Peyer's patch (tissue), 4 donors: ENCODE data around the gene PDIA2. TPM values are rescaled to one million over a fixed set of nuclear protein-coding genes. Genes with fewer than 3 reads are reported as not detected.

ENCODE experiments used
- DNase-seq, 3 donors: peaks; one replicate each; pipeline ENCODE4 v3.0.0-alpha.2; 2017 to 2019
- H3K27ac ChIP-seq, 4 donors: fragments of 200-600 bp; sonication (generic); one replicate each; pipeline ENCODE4 v1.5.1; 2016 to 2019
- H3K27me3 ChIP-seq, 2 donors: fragments of 200-600 bp; sonication (generic); one replicate each; pipeline ENCODE4 v1.5.1; 2019
- H3K36me3 ChIP-seq, 3 donors: fragments of 200-600 bp; sonication (generic); one replicate each; pipeline ENCODE4 v1.5.1; 2016 to 2019
- H3K4me1 ChIP-seq, 4 donors: fragments of 200-600 bp; sonication (generic); one replicate each; pipeline ENCODE4 v1.5.1; 2016 to 2019
- H3K4me3 ChIP-seq, 4 donors: fragments of 200-600 bp; sonication (generic); 1 replicate in 3 of 4; 2 replicates in 1 of 4; pipeline ENCODE4 v1.5.1; 2016 to 2019; ENCODE audit warnings: mild to moderate bottlenecking in 1 of 4
- H3K9me3 ChIP-seq, 4 donors: fragments of 200-600 bp; sonication (generic); one replicate each; pipeline ENCODE4 v1.5.1; 2016 to 2019; ENCODE audit warnings: mild to moderate bottlenecking in 1 of 4
- POLR2A ChIP-seq, 2 donors: fragments of 450-650 bp; IDR thresholded peaks; one replicate each; pipeline ENCODE4 v1.5.1; 2017; ENCODE audit warnings: antibody characterized with exemption in 2 of 2, mild to moderate bottlenecking in 2 of 2, moderate library complexity in 2 of 2
- total RNA-seq, 4 donors: library from RNA; depleted of rRNA; stranded (reverse); fragments of >200 nt; gene quantifications; one replicate each; pipeline ENCODE4 v1.1.0, GENCODE V29; 2016
- TF ChIP-seq, protein P1 (sequence below), 6 experiments: fragments of 450-650 bp in 4 of 6; fragments of 200-600 bp in 2 of 6; sonication (generic) in 1 of 6; IDR thresholded peaks; one replicate each; pipeline ENCODE4 v1.5.1; 2017 to 2019; ENCODE audit warnings: antibody characterized with exemption in 6 of 6, mild to moderate bottlenecking in 3 of 6, moderate library complexity in 1 of 6

The PDIA2 gene
- total RNA-seq, 4 donors from 2014 or later = 1.7 to 29.2 (median 11.1) TPM

DNA sequence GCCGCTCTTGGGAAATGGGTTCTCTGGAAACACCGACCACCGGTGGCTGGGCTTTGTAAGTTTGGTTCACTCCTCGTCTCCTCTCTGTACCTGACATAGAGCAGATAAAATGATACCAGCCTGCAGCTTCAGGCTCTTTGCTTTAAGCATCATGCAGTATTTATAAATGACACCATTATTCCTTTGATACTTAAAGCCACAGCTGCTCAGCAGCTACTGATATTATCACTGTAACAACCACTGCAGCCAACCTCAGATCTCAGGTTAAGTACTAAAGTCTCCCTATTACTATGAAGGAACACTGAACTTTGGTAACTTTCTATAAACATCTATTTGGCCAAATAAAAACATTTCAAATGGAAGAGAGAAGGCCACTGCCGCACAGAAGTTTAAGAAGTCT, 34.6 kb downstream of the PDIA2 start:
- Histone ChIP-seq H3K9me3 (no peaks in the 10 kb centered on the region), H3K27ac (no peak overlapping the region), H3K27me3 (no peaks in the 10 kb centered on the region), H3K4me1 (no peaks in the 10 kb centered on the region), H3K36me3 (peaks cover 0 to 46% (median 0%) of the 10 kb centered on the region in 3 donors), H3K4me3 (no peak overlapping the region)
- no peak for DNase-seq
- no peak for TF ChIP-seq POLR2A (IDR thresholded peaks at IDR 0.05)
- TF ChIP-seq, protein P1, sequence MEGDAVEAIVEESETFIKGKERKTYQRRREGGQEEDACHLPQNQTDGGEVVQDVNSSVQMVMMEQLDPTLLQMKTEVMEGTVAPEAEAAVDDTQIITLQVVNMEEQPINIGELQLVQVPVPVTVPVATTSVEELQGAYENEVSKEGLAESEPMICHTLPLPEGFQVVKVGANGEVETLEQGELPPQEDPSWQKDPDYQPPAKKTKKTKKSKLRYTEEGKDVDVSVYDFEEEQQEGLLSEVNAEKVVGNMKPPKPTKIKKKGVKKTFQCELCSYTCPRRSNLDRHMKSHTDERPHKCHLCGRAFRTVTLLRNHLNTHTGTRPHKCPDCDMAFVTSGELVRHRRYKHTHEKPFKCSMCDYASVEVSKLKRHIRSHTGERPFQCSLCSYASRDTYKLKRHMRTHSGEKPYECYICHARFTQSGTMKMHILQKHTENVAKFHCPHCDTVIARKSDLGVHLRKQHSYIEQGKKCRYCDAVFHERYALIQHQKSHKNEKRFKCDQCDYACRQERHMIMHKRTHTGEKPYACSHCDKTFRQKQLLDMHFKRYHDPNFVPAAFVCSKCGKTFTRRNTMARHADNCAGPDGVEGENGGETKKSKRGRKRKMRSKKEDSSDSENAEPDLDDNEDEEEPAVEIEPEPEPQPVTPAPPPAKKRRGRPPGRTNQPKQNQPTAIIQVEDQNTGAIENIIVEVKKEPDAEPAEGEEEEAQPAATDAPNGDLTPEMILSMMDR (IDR thresholded peaks at IDR 0.05) = no peak

DNA sequence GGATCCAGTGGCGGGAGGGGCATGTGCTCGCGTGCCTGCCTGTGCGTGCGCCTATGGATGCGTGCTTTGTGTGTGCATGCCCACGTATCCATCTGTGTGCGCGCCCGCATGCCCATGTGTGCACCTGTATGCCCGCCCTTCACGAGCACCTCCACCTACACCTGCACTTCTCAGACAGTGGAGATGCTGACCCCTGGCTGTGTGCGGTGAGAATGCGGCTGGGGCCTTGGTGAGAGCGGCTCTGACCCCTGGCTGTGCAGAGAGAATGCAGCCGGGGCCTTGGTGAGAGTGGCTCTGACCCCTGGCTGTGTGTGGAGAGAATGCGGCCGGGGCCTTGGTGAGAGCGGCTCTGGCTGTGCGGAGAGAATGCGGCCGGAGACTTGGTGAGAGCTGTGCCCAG, 35.7 kb downstream of the PDIA2 start:
- no peaks in the 10 kb centered on the region for H3K9me3 ChIP-seq
- no peak overlapping the region for H3K27ac ChIP-seq
- no peak for DNase-seq
- H3K4me3 ChIP-seq = no peak overlapping the region
- TF ChIP-seq, protein P1 (IDR thresholded peaks at IDR 0.05) = peak in 2 of 6 experiments; percentile 7 to 14
- no peak for TF ChIP-seq POLR2A (IDR thresholded peaks at IDR 0.05)
- no peaks in the 10 kb centered on the region for H3K27me3 ChIP-seq
- H3K4me1 ChIP-seq = no peaks in the 10 kb centered on the region
- peaks cover 0 to 35% (median 0%) of the 10 kb centered on the region in 3 donors for H3K36me3 ChIP-seq

DNA sequence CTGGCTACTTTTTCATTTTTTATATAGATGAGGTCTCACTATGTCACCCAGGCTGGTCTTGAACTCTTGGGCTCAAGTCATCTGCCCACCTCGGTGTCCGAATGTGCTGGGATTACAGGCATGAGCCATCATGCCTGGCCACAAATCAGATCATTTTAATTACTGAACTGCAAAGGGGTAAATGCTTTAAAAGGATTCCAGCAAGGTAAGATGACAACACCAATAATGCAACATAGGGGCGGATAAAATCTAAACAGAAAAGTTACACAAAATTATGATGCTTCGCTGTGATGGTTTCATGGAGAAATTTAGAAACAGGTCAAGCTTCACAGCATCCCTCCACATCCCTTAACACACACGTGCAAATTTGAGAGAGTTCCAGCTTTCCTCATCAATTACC, 37.2 kb downstream of the PDIA2 start:
- no peak overlapping the region for H3K27ac ChIP-seq
- H3K4me3 ChIP-seq = no peak overlapping the region
- no peak for TF ChIP-seq POLR2A (IDR thresholded peaks at IDR 0.05)
- DNase-seq = no peak
- H3K27me3 ChIP-seq = no peaks in the 10 kb centered on the region
- peaks cover 0 to 7% (median 2%) of the 10 kb centered on the region in 4 donors for H3K4me1 ChIP-seq
- peaks cover 0 to 22% (median 0%) of the 10 kb centered on the region in 3 donors for H3K36me3 ChIP-seq
- no peaks in the 10 kb centered on the region for H3K9me3 ChIP-seq

DNA sequence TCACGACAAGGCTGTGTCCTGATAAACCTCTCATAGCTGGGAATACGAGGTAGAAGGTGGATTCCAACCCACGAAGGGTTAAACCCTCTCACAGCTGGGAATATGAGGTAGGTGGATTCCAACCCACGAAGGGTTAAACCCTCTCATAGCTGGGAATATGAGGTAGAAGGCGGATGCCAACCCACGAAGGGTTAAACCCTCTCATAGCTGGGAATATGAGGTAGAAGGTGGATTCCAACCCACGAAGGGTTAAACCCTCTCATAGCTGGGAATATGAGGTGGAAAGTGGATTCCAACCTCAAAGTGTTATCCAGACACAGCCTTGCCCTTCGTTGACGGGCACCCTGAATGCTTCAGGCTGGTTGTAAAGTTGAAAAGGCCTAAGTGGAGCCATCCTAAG, 38.6 kb downstream of the PDIA2 start:
- DNase-seq = no peak
- TF ChIP-seq, protein P1 (IDR thresholded peaks at IDR 0.05) = no peak
- TF ChIP-seq POLR2A (IDR thresholded peaks at IDR 0.05) = no peak
- Histone ChIP-seq H3K9me3 (no peaks in the 10 kb centered on the region), H3K27me3 (no peaks in the 10 kb centered on the region), H3K4me3 (no peak overlapping the region), H3K4me1 (peaks cover 0 to 18% (median 12%) of the 10 kb centered on the region in 4 donors), H3K36me3 (peaks cover 0 to 22% (median 0%) of the 10 kb centered on the region in 3 donors), H3K27ac (no peak overlapping the region)

DNA sequence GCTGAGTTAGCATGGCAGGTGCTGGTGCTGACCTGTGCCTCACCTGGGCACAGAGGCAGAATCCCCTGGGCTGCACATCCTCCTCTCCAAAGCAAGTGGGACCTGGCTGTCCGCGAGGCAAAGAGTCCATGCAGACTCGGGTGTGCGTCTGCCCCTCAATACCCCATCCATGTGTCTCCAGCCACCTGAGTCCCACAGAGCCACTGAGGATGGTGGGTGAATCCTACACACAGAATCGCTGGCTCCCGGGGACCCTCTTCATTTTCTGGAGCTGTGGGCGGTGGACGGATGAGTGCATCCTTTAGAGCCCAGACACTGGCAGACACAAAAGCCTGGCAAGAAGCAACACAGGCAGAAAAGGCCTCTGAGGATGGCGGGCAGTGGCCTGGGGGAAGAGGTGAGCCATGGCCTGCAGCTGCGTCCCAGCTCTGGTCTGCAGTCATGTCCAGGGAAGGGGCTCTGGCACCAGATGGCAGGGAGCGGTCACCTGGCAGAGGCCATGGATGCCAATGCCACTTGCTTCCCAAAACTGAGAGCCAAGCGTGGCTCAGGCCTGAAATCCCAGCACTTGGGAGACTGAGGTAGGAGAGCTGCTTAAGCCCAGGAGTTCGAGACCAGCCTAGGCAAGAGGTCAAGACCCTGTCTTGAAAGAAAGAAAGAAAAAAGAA, 39.6 kb downstream of the PDIA2 start:
- no peak overlapping the region for H3K27ac ChIP-seq
- H3K36me3 ChIP-seq = peaks cover 0 to 22% (median 0%) of the 10 kb centered on the region in 3 donors
- peaks cover 4 to 27% (median 16%) of the 10 kb centered on the region in 4 donors for H3K4me1 ChIP-seq
- no peak for DNase-seq
- H3K4me3 ChIP-seq = no peak overlapping the region
- TF ChIP-seq, protein P1 (IDR thresholded peaks at IDR 0.05) = no peak
- no peak for TF ChIP-seq POLR2A (IDR thresholded peaks at IDR 0.05)
- no peaks in the 10 kb centered on the region for H3K9me3 ChIP-seq
- no peaks in the 10 kb centered on the region for H3K27me3 ChIP-seq

DNA sequence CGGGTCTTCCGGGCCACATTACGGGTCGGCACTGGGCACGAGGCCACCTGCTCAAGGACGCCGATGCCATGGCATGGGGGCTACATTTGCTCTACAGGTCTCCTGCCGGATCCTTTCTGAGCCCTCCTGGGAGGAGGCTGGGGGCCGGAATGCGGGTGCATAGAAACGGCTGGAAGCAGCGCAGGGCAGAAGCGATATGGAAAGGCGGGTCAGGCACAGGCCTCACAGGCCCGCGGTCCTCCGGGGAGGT, 41.2 kb downstream of the PDIA2 start:
- peak overlapping the region in 1 of 4 donors; percentile 89 for H3K27ac ChIP-seq
- H3K27me3 ChIP-seq = no peaks in the 10 kb centered on the region
- peaks cover 4 to 40% (median 17%) of the 10 kb centered on the region in 4 donors for H3K4me1 ChIP-seq
- peak in 1 of 3 donors; percentile 48 for DNase-seq
- no peak for TF ChIP-seq POLR2A (IDR thresholded peaks at IDR 0.05)
- TF ChIP-seq, protein P1 (IDR thresholded peaks at IDR 0.05) = no peak
- H3K4me3 ChIP-seq = no peak overlapping the region
- H3K9me3 ChIP-seq = no peaks in the 10 kb centered on the region
- peaks cover 0 to 7% (median 0%) of the 10 kb centered on the region in 3 donors for H3K36me3 ChIP-seq
